HFFc6 (cell line): ENCODE measurements around the gene PSMG4. TPM values are rescaled to one million over a fixed set of nuclear protein-coding genes. Genes with fewer than 3 reads are reported as not detected.

Experiments used
- DNase-seq: peaks from one replicate; pipeline ENCODE4 v3.0.0-alpha.2; 2018
- H3K27ac Mint-ChIP-seq: 2 replicates; pipeline ENCODE4 v1.8.0; 2020; ENCODE audit warnings: mild to moderate bottlenecking, mixed read lengths
- H3K27me3 Mint-ChIP-seq: 2 replicates; pipeline ENCODE4 v1.8.0; 2021; ENCODE audit warnings: mild to moderate bottlenecking, moderate library complexity, mixed read lengths; ENCODE audit not compliant: insufficient read depth
- H3K36me3 Mint-ChIP-seq: 2 replicates; pipeline ENCODE4 v1.8.0; 2021; ENCODE audit warnings: low read depth, mixed read lengths
- H3K4me1 Mint-ChIP-seq: 2 replicates; pipeline ENCODE4 v1.8.0; 2020; ENCODE audit warnings: low read depth, mixed read lengths
- H3K4me3 Mint-ChIP-seq: 2 replicates; pipeline ENCODE4 v1.8.0; 2020; ENCODE audit warnings: mild to moderate bottlenecking, moderate library complexity, mixed read lengths
- H3K9me3 Mint-ChIP-seq: 2 replicates; pipeline ENCODE4 v1.8.0; 2020; ENCODE audit warnings: mild to moderate bottlenecking, mixed read lengths
- CTCF ChIP-seq: fragments of 200-600 bp; sonication (generic); IDR thresholded peaks from 2 replicates; pipeline ENCODE4 v1.5.0; 2021; ENCODE audit warnings: antibody characterized with exemption, mild to moderate bottlenecking
- total RNA-seq, 6 experiments: library from RNA; stranded (reverse); fragmentation: NEBNext Ultra II Directional; extraction: Animal tissue kit (Norgen Biotek cat#: 25700); gene quantifications; 2 replicates in 1 of 6; 3 replicates in 5 of 6; pipeline ENCODE4 v1.2.3, GENCODE V29; 2021

The PSMG4 gene
- total RNA-seq, 6 experiments from 2014 or later, result 14.9 to 20.1 (median 17.6) TPM

- H3K36me3 Mint-ChIP-seq, result peaks cover 13% of the 10 kb centered on the region
- H3K27me3 Mint-ChIP-seq, result no peaks in the 10 kb centered on the region
- DNase-seq, result no peak
- no peak overlapping the region for H3K4me3 Mint-ChIP-seq
- no peaks in the 10 kb centered on the region for H3K9me3 Mint-ChIP-seq
- no peak overlapping the region for H3K27ac Mint-ChIP-seq
- no peaks in the 10 kb centered on the region for H3K4me1 Mint-ChIP-seq
- TF ChIP-seq CTCF, result no peak
These were observed 15.2 kb downstream of the PSMG4 start for GRCh38 chr6:3273707-3274521.

DNA sequence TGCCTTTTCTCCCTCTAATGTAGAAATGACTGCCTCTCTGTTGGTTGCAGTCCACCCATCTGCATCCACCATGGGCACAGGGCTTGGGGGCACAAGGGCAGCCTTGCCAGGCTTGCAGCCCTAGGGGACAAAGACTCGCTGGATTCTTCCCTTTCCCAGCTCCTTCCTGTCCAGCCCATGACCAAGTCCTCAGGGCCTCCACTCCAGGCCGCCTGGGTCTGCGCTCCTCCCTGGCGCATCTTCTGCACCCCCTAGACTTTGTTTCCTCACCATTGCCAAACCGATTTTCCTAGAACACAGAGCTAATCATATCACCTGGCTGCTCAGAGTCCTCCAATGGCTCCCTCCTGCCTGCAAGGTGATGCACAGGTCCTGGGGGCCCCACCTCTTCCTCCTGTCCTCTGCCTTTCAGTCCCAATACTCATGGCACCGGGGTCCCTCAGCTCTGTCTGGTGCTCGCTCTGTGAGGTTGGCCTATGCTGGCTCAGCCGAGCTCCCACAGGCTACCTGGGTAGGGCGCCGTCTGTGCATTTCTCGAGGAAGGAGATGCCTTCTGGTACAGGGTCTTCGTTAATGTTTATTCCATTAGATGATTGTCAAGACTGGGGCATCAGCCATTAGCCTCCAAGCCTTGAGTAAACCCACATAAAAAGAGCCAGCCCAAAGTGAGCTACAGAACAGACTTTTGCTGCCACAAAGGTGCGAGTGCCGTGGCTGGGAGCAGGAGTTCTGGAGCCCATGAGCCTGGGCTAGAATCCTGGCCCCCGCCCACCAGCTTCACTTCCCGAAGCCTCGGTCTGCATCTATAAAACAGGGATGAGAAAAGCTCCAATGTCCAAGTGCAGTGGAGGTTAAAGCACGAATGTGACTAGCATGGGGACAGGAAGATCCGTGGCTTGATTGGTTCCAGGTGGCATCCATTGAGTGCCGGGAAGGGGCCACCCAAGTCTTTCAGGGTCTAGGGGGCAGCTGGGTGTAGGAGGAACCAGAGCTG, 17.7 kb downstream of the PSMG4 start:
- H3K36me3 Mint-ChIP-seq, result 0 out of 2 replicates have a peak, but pooled peaks cover 5% of the 10 kb centered on the region
- no peak for DNase-seq
- H3K27ac Mint-ChIP-seq, result no peak overlapping the region
- peaks cover 13% of the 10 kb centered on the region for H3K4me1 Mint-ChIP-seq
- no peaks in the 10 kb centered on the region for H3K9me3 Mint-ChIP-seq
- no peak overlapping the region for H3K4me3 Mint-ChIP-seq
- H3K27me3 Mint-ChIP-seq, result no peaks in the 10 kb centered on the region
- no peak for TF ChIP-seq CTCF

GRCh38 chr6:3277251-3277650, 18.5 kb downstream of the PSMG4 start:
- no peaks in the 10 kb centered on the region for H3K9me3 Mint-ChIP-seq
- no peaks in the 10 kb centered on the region for H3K27me3 Mint-ChIP-seq
- no peak for DNase-seq
- peaks cover 21% of the 10 kb centered on the region for H3K4me1 Mint-ChIP-seq
- no peak overlapping the region for H3K27ac Mint-ChIP-seq
- no peak overlapping the region for H3K4me3 Mint-ChIP-seq
- TF ChIP-seq CTCF, result no peak
- H3K36me3 Mint-ChIP-seq, result no peaks in the 10 kb centered on the region

DNA sequence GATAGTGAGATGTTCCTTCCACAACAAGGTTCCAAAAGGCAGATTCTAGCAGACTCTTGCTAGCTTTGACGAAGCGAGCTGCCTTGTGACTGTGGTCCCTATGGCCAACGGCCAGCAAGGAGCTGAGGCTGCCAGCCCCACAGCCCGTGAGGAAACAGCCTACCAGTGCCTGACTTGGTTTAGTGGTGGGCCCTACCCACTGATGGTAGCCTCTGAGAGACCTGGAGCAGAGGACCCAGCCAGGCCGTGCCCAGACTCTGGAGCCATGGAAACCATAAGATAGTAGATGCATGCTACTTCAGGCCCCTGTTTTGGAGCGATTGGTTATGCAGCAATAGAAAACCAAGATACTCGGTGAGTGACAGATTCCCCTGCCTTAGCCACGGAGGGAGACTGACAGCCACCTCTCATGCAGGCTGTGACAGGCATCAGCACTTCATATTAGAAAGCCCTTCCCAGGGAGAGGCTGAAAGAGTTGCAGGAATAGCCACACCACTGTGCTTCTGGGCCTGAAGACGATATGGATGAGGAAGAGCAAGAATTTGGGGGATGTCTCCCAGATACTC, 19.2 kb downstream of the PSMG4 start:
- Mint-ChIP-seq H3K27ac (no peak overlapping the region), H3K4me1 (peaks cover 28% of the 10 kb centered on the region), H3K9me3 (no peaks in the 10 kb centered on the region), H3K27me3 (no peaks in the 10 kb centered on the region), H3K4me3 (no peak overlapping the region), H3K36me3 (no peaks in the 10 kb centered on the region)
- TF ChIP-seq CTCF, result no peak
- no peak for DNase-seq

DNA sequence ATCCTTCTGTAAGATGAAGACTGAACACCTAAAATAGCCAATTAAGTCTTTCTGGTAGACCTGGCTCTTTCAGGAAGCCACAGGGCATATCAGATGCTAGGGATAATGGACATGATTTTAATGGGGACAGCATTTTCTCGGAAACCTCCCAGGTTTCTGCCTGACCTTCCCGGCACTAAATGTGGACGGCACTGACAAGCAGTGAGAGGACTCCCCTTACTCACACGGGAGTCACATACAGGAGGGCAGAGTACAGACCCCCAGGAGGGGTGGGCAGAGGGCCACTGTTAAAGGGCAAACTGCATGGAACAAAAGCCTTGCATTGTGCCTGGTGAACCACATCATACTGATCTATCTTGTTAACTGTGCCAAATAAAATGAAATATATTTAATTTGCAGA, 19.9 kb downstream of the PSMG4 start:
- no peak for TF ChIP-seq CTCF
- Mint-ChIP-seq H3K9me3 (no peaks in the 10 kb centered on the region), H3K27me3 (no peaks in the 10 kb centered on the region), H3K27ac (no peak overlapping the region), H3K4me1 (peaks cover 30% of the 10 kb centered on the region), H3K4me3 (no peak overlapping the region), H3K36me3 (no peaks in the 10 kb centered on the region)
- DNase-seq, result no peak
